ENCODE results near the gene FSTL4.

FSTL4 gene

DNA sequence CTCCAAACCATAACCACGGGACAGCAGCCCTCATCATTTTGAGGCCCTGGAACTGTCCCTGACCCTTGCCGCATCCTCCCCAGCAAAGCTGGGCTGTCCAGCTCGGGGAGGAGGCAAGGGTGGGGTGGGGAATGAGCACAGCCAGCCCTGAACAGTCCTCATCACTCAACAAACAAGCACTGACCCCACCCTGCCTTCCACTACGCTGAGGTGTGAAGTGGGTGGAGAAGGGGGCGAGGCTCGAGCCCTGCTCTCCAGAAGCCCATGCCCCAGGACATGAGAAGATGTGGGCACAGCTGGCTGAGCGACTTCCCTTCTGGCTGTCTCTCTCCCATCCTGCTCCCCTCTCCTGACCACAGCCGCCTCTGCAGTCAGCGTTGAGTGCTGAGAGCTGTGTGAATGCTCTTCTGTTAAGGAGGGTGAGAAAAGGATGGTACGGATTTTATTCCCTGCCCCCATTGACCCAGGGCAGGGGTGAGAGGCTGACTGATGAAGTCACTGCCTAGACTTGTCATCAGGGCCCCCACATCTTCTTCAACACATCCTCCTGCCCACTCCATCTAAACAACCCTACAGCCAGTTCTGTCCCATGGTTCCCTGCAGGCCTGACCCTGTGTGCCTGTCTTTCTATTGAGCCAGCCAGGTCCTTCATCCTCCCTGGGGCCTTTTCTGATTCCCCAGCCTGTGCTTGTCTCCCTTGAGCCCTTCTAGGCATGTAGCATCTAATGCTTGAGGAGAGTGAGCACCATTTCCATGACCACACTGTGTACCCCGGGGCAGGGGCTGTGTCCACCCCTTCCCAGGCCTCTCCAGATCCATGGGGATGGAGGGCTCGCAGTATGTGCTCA lies 276.0 kb downstream of the FSTL4 start:
- CTCF ChIA-PET, result no interaction called here
- TF ChIP-seq, protein P1, sequence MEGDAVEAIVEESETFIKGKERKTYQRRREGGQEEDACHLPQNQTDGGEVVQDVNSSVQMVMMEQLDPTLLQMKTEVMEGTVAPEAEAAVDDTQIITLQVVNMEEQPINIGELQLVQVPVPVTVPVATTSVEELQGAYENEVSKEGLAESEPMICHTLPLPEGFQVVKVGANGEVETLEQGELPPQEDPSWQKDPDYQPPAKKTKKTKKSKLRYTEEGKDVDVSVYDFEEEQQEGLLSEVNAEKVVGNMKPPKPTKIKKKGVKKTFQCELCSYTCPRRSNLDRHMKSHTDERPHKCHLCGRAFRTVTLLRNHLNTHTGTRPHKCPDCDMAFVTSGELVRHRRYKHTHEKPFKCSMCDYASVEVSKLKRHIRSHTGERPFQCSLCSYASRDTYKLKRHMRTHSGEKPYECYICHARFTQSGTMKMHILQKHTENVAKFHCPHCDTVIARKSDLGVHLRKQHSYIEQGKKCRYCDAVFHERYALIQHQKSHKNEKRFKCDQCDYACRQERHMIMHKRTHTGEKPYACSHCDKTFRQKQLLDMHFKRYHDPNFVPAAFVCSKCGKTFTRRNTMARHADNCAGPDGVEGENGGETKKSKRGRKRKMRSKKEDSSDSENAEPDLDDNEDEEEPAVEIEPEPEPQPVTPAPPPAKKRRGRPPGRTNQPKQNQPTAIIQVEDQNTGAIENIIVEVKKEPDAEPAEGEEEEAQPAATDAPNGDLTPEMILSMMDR (IDR thresholded peaks at IDR 0.05; ENCODE audit: insufficient read depth, low read length, missing control alignments), result no peak
- POLR2A ChIA-PET, result no interaction called here
- H3K4me3 ChIP-seq (ENCODE audit: low read depth, low read length), result no peak overlapping the region
- no peak for DNase-seq (ENCODE audit: low read depth, low spot score)

DNA sequence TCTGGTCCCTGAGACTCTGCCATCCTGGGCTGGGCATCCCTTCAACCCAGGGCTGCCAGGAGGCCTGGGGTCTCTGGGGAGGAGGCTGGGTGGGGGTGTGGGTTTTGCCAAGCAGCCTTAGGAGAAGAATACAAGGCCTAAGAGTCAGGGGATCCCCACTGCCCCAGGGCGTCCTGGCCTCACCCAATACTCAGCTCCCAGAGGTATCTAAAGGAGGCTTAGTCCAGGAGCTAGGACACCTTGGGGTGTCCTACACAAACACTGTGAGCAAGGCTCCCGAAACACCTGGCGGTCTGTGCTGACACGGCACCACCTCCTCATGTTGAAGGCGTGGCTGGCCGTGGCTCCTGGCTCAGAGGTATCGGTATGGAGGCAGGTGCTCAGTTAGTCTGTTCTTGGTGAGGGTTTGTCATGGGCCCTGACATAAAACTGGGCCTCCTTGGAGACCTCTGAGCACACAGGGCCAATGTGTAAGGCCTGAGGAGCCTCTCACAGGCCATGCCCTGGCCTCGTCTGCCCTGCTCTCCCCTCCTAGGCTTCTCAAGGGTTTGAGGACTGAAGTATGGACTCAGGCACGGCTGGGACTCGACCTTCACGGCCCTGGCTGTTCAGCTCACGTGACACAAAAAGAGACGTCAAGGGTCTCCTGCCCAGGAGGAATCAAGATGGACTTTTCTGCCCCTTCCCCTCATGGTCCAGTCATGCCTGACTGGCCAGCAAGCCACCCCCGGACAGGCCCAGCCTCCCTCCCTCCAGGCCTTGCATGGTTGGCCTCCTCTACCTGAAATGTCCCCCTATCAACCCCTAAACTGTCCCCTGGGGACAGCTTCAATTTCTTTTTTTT lies 277.3 kb downstream of the FSTL4 start:
- no peak overlapping the region for H3K4me3 ChIP-seq (ENCODE audit: low read depth, low read length)
- ChIA-PET POLR2A (no interaction called here), CTCF (no interaction called here)
- TF ChIP-seq, protein P1 (IDR thresholded peaks at IDR 0.05; ENCODE audit: insufficient read depth, low read length, missing control alignments), result no peak
- DNase-seq (ENCODE audit: low read depth, low spot score), result no peak

DNA sequence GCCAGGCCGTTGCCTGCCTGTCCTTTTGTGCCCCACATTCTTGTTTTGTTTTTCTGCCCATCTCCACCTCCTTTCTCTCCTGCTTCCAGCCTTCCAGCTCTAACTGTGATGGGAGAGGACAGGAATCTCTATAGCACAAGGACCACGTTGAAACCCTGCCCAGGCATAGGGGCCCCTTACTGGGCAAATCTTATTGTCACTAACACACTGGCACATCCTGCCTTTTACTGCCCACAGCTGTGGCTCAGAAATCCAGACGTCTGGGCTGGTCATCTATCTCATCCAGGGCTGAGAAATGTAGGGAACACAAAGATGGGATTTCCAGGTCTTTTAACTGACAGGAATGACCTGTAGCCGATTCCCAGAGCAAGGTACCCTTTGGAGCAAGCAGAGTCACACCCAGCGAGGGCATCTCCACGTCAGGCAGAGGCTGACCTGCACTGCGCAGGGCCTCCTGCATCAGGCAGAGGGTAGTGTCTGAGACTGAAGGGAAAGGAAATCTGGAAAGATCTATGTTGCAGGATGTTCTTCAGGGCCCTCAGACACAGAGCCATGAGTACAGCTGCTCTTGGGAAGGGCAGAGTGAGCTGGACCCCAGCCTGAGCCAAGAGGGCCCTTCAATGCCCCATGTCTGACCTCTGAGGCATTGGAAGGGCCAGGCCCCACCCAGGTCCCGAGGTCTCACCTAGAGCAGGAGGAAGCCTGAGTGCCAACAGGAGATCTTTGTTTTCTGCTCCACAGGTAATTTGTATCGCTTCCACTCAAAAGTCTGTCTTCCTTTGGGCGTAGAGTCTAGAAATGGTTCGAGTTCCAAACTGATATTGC lies 278.8 kb downstream of the FSTL4 start:
- TF ChIP-seq, protein P1 (IDR thresholded peaks at IDR 0.05; ENCODE audit: insufficient read depth, low read length, missing control alignments), result no peak
- H3K4me3 ChIP-seq (ENCODE audit: low read depth, low read length), result no peak overlapping the region
- CTCF ChIA-PET, result no interaction called here
- DNase-seq (ENCODE audit: low read depth, low spot score), result no peak
- POLR2A ChIA-PET, result no interaction called here

DNA sequence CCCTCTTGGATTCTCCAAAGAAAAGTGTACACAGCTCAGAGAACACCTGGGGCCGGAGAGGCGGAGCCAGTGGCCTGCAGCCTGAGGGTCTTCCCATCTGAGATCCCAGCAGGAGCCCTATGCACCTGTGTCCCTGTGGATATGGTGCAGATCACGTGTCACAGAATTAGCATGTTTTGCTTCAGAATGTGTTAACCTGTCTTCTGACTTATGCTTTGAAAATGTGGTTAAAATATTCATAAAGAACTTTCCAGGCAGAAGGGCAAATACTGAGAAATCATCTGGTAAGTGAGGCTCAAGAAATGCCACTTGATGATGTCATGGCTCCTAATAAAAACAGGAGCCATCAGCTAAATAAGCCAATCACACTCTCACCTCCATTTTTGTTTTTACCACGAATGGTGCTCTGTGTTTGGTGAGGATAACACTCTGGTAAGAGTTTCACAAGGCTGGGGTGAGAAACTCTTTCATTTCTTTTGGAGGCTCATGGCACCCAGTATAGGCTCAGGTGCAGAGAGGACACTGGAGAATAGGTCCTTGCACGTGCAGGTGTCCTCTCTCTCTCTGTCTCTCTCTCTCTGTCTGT lies 279.8 kb downstream of the FSTL4 start:
- H3K4me3 ChIP-seq (ENCODE audit: low read depth, low read length), result no peak overlapping the region
- ChIA-PET POLR2A (no interaction called here), CTCF (no interaction called here)
- TF ChIP-seq, protein P1 (IDR thresholded peaks at IDR 0.05; ENCODE audit: insufficient read depth, low read length, missing control alignments), result no peak
- no peak for DNase-seq (ENCODE audit: low read depth, low spot score)

DNA sequence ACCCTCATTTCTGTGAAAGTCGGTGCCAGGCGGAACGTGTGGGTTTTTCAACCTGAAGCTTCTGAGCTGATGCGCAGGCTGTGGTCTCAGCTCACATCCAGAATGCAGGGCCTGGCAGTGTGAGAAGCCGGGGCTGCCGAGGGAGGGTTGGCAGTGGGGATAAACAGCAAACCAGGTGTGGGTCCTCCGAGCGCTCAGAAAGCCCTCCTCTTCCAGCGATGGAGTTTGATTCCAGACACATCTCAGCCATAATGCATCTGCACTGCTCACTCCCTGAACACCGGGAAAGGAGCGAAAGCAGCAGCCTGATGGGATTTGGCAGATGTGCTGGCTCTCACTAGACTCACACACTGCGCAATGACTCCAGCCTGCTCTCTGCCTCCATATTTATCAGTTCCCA lies 280.4 kb downstream of the FSTL4 start:
- TF ChIP-seq, protein P1 (IDR thresholded peaks at IDR 0.05; ENCODE audit: insufficient read depth, low read length, missing control alignments), result no peak
- no peak for DNase-seq (ENCODE audit: low read depth, low spot score)
- no peak overlapping the region for H3K4me3 ChIP-seq (ENCODE audit: low read depth, low read length)
- ChIA-PET CTCF (no interaction called here), POLR2A (no interaction called here)
